SU-DHL-6 (cell line): ENCODE data around the gene ACKR3.

ENCODE experiments used
- EZH2phosphoT487 ChIP-seq: fragments of 200-600 bp; sonication (generic), shearing (Covaris generic); conservative IDR thresholded peaks from 2 replicates; pipeline ENCODE4 v1.6.1; 2018; ENCODE audit warnings: mild to moderate bottlenecking, antibody characterized with exemption, low read length, moderate library complexity, mixed read lengths
- TF ChIP-seq, protein P1 (sequence below): fragments of 200-600 bp; sonication (generic); IDR thresholded peaks from one replicate; pipeline ENCODE4 v1.5.1; 2017; ENCODE audit warnings: antibody characterized with exemption, mild to moderate bottlenecking, low read length, moderate library complexity; ENCODE audit not compliant: insufficient read depth, poor library complexity, severe bottlenecking

- TF ChIP-seq, protein P1, sequence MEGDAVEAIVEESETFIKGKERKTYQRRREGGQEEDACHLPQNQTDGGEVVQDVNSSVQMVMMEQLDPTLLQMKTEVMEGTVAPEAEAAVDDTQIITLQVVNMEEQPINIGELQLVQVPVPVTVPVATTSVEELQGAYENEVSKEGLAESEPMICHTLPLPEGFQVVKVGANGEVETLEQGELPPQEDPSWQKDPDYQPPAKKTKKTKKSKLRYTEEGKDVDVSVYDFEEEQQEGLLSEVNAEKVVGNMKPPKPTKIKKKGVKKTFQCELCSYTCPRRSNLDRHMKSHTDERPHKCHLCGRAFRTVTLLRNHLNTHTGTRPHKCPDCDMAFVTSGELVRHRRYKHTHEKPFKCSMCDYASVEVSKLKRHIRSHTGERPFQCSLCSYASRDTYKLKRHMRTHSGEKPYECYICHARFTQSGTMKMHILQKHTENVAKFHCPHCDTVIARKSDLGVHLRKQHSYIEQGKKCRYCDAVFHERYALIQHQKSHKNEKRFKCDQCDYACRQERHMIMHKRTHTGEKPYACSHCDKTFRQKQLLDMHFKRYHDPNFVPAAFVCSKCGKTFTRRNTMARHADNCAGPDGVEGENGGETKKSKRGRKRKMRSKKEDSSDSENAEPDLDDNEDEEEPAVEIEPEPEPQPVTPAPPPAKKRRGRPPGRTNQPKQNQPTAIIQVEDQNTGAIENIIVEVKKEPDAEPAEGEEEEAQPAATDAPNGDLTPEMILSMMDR: no peak
- TF ChIP-seq EZH2phosphoT487: no peak
Observed at GRCh38 chr2:236612737-236613136, 43.1 kb downstream of the ACKR3 start.
